ENCODE data around the gene YEATS2. TPM values are rescaled to one million over a fixed set of nuclear protein-coding genes. Genes with fewer than 3 reads are reported as not detected.

YEATS2 gene
- polyA plus RNA-seq, 1 experiment, result 38.3 TPM

DNA sequence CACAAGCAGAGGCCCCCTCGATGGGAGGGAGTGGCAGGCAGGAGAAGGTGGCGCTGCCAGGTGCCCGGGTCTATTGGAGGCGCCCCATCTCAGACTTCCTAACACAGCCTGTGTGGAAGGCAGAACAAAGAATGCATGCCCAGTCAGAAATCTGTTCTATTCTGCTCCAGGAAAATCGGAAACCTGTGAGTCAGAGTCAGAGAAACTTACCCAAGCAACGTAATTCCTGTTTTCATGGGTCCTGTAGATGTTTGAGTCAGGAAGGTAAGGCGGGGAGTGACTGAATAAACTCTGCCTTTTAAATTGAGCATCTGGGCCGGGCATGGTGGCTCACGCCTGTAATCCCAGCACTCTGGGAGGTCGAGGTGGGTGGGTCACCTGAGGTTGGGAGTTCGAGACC, 114.0 kb downstream of the YEATS2 start:
- ChIA-PET POLR2A (no interaction called here), CTCF (no interaction called here)
- TF ChIP-seq, protein P1, sequence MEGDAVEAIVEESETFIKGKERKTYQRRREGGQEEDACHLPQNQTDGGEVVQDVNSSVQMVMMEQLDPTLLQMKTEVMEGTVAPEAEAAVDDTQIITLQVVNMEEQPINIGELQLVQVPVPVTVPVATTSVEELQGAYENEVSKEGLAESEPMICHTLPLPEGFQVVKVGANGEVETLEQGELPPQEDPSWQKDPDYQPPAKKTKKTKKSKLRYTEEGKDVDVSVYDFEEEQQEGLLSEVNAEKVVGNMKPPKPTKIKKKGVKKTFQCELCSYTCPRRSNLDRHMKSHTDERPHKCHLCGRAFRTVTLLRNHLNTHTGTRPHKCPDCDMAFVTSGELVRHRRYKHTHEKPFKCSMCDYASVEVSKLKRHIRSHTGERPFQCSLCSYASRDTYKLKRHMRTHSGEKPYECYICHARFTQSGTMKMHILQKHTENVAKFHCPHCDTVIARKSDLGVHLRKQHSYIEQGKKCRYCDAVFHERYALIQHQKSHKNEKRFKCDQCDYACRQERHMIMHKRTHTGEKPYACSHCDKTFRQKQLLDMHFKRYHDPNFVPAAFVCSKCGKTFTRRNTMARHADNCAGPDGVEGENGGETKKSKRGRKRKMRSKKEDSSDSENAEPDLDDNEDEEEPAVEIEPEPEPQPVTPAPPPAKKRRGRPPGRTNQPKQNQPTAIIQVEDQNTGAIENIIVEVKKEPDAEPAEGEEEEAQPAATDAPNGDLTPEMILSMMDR (IDR thresholded peaks at IDR 0.05; ENCODE audit: low read depth, low read length), result no peak

DNA sequence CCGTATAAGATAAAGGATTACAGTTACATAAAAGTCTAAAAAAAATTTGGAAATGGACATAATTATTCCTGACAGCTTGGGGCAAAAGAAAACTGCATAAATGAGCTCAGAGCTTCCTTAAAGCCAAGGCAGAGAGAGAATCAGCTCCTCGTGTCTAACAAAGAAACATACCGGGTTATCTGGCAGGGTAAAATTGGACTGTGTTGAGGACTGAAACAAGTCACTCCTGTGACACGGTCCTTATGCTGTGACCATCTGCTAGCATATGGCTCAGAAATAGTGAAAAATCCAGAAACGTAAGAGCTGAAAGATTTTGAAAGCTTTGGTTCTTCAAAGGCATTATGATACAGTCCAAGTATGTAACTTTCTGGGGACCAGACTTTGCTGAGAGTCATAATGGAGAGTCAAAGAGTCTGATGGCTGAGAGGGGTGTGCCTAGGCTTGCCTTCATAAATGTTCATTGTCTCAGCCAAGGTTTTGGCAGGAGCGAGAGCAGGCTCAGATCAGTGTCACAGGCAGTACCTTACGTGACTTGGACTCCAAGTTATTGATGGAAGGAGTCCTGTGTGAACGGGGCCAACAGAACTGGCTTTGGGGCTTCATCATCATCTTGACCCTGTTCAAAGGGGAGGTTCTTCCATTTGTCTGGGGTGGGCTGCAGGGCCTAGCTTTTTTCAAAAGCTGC, 115.3 kb downstream of the YEATS2 start:
- DNase-seq (ENCODE audit: low read depth, low spot score), result no peak
- no peaks in the 10 kb centered on the region; the same call in 1 of the 2 replicates for H3K9me3 ChIP-seq (ENCODE audit: control insufficient read depth, insufficient read depth, low read length)
- TF ChIP-seq, protein P1 (IDR thresholded peaks at IDR 0.05; ENCODE audit: low read depth, low read length), result no peak
- H3K27ac ChIP-seq (ENCODE audit: low read depth, low read length), result peak overlapping the region; percentile 0
- H3K27me3 ChIP-seq (ENCODE audit: control insufficient read depth, insufficient read depth, low read length), result no peaks in the 10 kb centered on the region
- ChIA-PET CTCF (interaction anchor here (0.7 kb wide), 1 partner anchor 8 kb away, joined by 4 read pairs; no protein-coding TSS in a partner anchor), POLR2A (no interaction called here)
- H3K4me3 ChIP-seq (ENCODE audit: low read depth, low read length), result no peak overlapping the region

More for the DNA sequence above, 114.0 kb downstream of the YEATS2 start:
- no peak overlapping the region for H3K4me3 ChIP-seq (ENCODE audit: low read depth, low read length)
- no peaks in the 10 kb centered on the region for H3K27me3 ChIP-seq (ENCODE audit: control insufficient read depth, insufficient read depth, low read length)
- H3K27ac ChIP-seq (ENCODE audit: low read depth, low read length), result no peak overlapping the region
- DNase-seq (ENCODE audit: low read depth, low spot score), result no peak
- no peaks in the 10 kb centered on the region for H3K9me3 ChIP-seq (ENCODE audit: control insufficient read depth, insufficient read depth, low read length)

DNA sequence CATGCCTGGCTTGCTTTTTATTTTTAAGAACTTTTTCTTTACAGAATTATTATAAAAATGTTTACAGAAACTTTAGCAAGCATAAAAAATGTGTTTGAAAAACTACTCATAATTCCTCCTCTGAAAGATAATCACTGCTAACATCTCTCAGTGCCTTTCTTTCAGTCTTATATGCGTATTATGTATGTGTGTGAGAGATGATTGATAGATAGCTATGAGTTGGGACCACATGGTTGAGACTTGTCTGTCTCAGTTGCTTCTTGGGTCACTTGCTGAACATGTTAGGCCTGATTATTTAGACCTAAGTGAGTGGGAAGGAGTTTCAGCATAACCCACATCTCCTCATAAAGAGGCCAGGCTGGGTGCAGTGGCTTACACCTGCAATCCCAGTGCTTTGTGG, 116.6 kb downstream of the YEATS2 start:
- TF ChIP-seq, protein P1 (IDR thresholded peaks at IDR 0.05; ENCODE audit: low read depth, low read length), result no peak
- Histone ChIP-seq H3K27ac (ENCODE audit: low read depth, low read length) (no peak overlapping the region), H3K27me3 (ENCODE audit: control insufficient read depth, insufficient read depth, low read length) (no peaks in the 10 kb centered on the region), H3K4me3 (ENCODE audit: low read depth, low read length) (no peak overlapping the region), H3K9me3 (ENCODE audit: control insufficient read depth, insufficient read depth, low read length) (no peaks in the 10 kb centered on the region; the same call in 1 of the 2 replicates)
- DNase-seq (ENCODE audit: low read depth, low spot score), result no peak
- POLR2A ChIA-PET, result no interaction called here
- CTCF ChIA-PET, result interaction anchor here (0.7 to 1.0 kb wide), 2 partner anchors 12 to 56 kb away, joined by 3 to 4 read pairs; no protein-coding TSS in a partner anchor

DNA sequence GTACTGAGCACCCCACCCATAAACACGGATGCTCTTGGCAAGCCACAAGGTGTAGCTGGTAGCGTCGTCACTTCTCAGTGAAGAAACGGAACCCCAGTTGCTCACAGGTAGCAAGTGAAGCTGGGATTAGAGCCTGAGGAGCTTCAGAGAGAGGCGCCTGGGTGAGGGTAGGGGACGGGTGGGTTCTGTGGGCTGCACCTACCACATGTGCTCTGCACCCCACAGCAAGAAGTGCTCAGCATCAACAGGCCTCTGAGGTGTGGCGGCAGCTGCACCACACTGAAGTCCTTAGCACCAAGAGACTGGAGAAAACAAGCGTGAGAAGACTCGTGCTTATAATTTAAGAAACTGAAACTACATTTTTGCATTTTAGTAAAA, 118.0 kb downstream of the YEATS2 start:
- H3K4me3 ChIP-seq (ENCODE audit: low read depth, low read length), result no peak overlapping the region
- H3K27me3 ChIP-seq (ENCODE audit: control insufficient read depth, insufficient read depth, low read length), result no peaks in the 10 kb centered on the region
- ChIA-PET CTCF (interaction anchor here (1.4 to 1.9 kb wide), 2 partner anchors 11 to 69 kb away, joined by 4 read pairs; partner anchors contain the start of gene PARL), POLR2A (interaction anchor here (0.7 kb wide), 1 partner anchor 9 kb away, joined by 3 read pairs; no protein-coding TSS in a partner anchor)
- no peak for DNase-seq (ENCODE audit: low read depth, low spot score)
- TF ChIP-seq, protein P1 (IDR thresholded peaks at IDR 0.05; ENCODE audit: low read depth, low read length), result no peak
- no peaks in the 10 kb centered on the region; the same call in 1 of the 2 replicates for H3K9me3 ChIP-seq (ENCODE audit: control insufficient read depth, insufficient read depth, low read length)
- H3K27ac ChIP-seq (ENCODE audit: low read depth, low read length), result no peak overlapping the region

DNA sequence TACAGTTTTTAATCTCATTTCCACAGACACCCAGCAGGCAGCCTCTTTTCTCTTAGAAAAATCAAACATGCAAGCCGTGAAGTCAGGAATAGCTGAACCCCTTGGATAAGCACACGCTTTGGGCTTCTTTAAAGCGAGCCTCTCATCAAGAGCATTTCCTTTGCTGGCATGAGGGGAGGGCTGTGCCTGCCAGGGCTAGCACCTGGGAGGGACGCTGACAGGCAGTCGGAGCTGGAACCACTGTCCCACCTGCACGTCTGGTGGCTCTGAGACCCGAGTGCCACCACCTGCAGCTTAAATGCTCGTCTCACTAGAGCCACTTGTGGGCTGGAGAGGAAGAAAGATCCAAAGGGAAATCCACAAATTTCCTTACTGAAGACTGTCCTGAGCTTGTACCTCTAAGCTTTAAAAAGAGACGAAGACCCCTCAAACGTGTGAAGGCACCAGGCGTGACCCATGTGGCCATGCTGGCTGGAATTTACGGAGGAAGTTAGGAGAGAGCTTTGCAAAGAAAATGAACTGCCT, 118.4 kb downstream of the YEATS2 start:
- ChIA-PET POLR2A (interaction anchor here (0.7 kb wide), 1 partner anchor 21 kb away, joined by 3 read pairs; no protein-coding TSS in a partner anchor), CTCF (interaction anchor here (1.4 to 1.9 kb wide), 2 partner anchors 10 to 68 kb away, joined by 4 read pairs; partner anchors contain the start of gene PARL)
- DNase-seq (ENCODE audit: low read depth, low spot score), result no peak
- TF ChIP-seq, protein P1 (IDR thresholded peaks at IDR 0.05; ENCODE audit: low read depth, low read length), result no peak
- Histone ChIP-seq H3K4me3 (ENCODE audit: low read depth, low read length) (no peak overlapping the region), H3K9me3 (ENCODE audit: control insufficient read depth, insufficient read depth, low read length) (no peaks in the 10 kb centered on the region; the same call in 1 of the 2 replicates), H3K27me3 (ENCODE audit: control insufficient read depth, insufficient read depth, low read length) (no peaks in the 10 kb centered on the region), H3K27ac (ENCODE audit: low read depth, low read length) (no peak overlapping the region)

Measured in AG04450 (cell line).